GM12878 (cell line): ENCODE measurements around the gene KIF18A. TPM values are rescaled to one million over a fixed set of nuclear protein-coding genes. Genes with fewer than 3 reads are reported as not detected.

Source experiments
- ATAC-seq: fragments of 200-7000 bp; cut with Tn5 transposase; 3 replicates; pipeline ENCODE4 v1.9.1; 2020; ENCODE audit warnings: mild to moderate bottlenecking, moderate library complexity
- BruUV-seq: library from RNA; stranded (reverse); fragments of 400-500 nt; replicated peaks from 2 replicates; lab custom pipeline; 2021; lab: Mats Ljungman, UMichigan
- CTCF ChIA-PET: fragments of 300-600 bp; sonication (Branson Sonifier 250); formaldehyde crosslinking; extraction: SDS; loops from one replicate; lab custom pipeline; 2021; ENCODE audit warnings: inconsistent platforms; lab: Yijun Ruan, JAX
- POLR2A ChIA-PET: fragments of 350-600 bp; formaldehyde crosslinking; extraction: SDS; loops from one replicate; lab custom pipeline; 2021; ENCODE audit warnings: inconsistent platforms; lab: Charles Lee
- RAD21 ChIA-PET: fragments of 300-600 bp; sonication (Branson Sonifier 250); formaldehyde crosslinking; loops from one replicate; lab custom pipeline; 2023; ENCODE audit warnings: antibody characterized with exemption; ENCODE audit not compliant: unreplicated experiment; lab: Charles Lee
- SMC1A ChIA-PET: fragments of 300-600 bp; sonication (Branson Sonifier 250); formaldehyde crosslinking; loops from one replicate; lab custom pipeline; 2023; ENCODE audit not compliant: unreplicated experiment, uncharacterized antibody; lab: Charles Lee
- DNase-seq: peaks from one replicate; pipeline ENCODE4 v3.0.0-alpha.2; 2011; ENCODE audit warnings: low read depth, low spot score
- FAIRE-seq: peaks from 3 replicates; lab custom pipeline; 2011; peaks lifted over from hg19 to GRCh38; lab: Jason Lieb, UNC
- H2AFZ ChIP-seq: 2 replicates; pipeline ENCODE4 v1.6.0; 2011; ENCODE audit warnings: low read depth, low read length, control low read depth; ENCODE audit not compliant: control insufficient read depth
- H3K27ac ChIP-seq: 2 replicates; pipeline ENCODE4 v1.5.1; 2011; ENCODE audit warnings: control low read depth; ENCODE audit not compliant: control insufficient read depth, insufficient read depth
- H3K27me3 ChIP-seq, 2 experiments: replicated peaks in 1 of 2; 2 replicates each; pipeline versions ENCODE4 v1.6.0 to v1.6.1; 2011; ENCODE audit warnings: low read length in 1 of 2; ENCODE audit not compliant: control insufficient read depth in 2 of 2, insufficient read depth in 2 of 2
- H3K36me3 ChIP-seq, 2 experiments: 2 replicates each; pipeline ENCODE4 v1.5.1; 2011; ENCODE audit warnings: low read length in 1 of 2; ENCODE audit not compliant: control insufficient read depth in 2 of 2, insufficient read depth in 2 of 2
- H3K4me1 ChIP-seq: 2 replicates; pipeline ENCODE4 v1.6.1; 2011; ENCODE audit warnings: mild to moderate bottlenecking, low read length, moderate library complexity, mixed read lengths; ENCODE audit not compliant: control insufficient read depth, insufficient read depth
- H3K4me2 ChIP-seq: 2 replicates; pipeline ENCODE4 v1.6.0; 2011; ENCODE audit warnings: control low read depth; ENCODE audit not compliant: control insufficient read depth, insufficient read depth
- H3K4me3 ChIP-seq: fragments of 200-600 bp; sonication (generic); 2 replicates; pipeline ENCODE4 v1.5.1; 2016
- H3K79me2 ChIP-seq: 2 replicates; pipeline ENCODE4 v1.6.0; 2011; ENCODE audit warnings: low read length; ENCODE audit not compliant: control insufficient read depth, insufficient read depth
- H3K9ac ChIP-seq: 2 replicates; pipeline ENCODE4 v1.8.0; 2011; ENCODE audit warnings: low read length, control low read depth, mixed read lengths; ENCODE audit not compliant: control insufficient read depth, insufficient read depth
- H3K9me3 ChIP-seq: replicated peaks from 3 replicates; pipeline ENCODE4 v1.5.1; 2011; ENCODE audit warnings: mild to moderate bottlenecking, low read length; ENCODE audit not compliant: control insufficient read depth, insufficient read depth
- H4K20me1 ChIP-seq: 2 replicates; pipeline ENCODE4 v1.6.0; 2011; ENCODE audit not compliant: control insufficient read depth, insufficient read depth
- CBFB ChIP-seq: IDR thresholded peaks from 2 replicates; pipeline ENCODE4 v1.6.1; 2016; ENCODE audit warnings: antibody characterized with exemption, low read depth
- CBX5 ChIP-seq: sonication (generic); IDR thresholded peaks from 2 replicates; pipeline ENCODE4 v1.6.1; 2016; ENCODE audit warnings: low read depth, moderate library complexity, mild to moderate bottlenecking, inconsistent platforms
- CHD1 ChIP-seq: IDR thresholded peaks from 2 replicates; pipeline ENCODE4 v1.6.1; 2012; ENCODE audit warnings: low read depth, low read length, improper control_type of control experiment
- CREB1 ChIP-seq: IDR thresholded peaks from 2 replicates; pipeline ENCODE4 v1.6.1; 2012; ENCODE audit warnings: low read depth, mild to moderate bottlenecking, inconsistent platforms
- HDAC6 ChIP-seq: fragments of 200-600 bp; sonication (generic); IDR thresholded peaks from one replicate; pipeline ENCODE4 v1.8.0; 2017; ENCODE audit warnings: antibody characterized with exemption; ENCODE audit not compliant: unreplicated experiment
- IKZF2 ChIP-seq, 2 experiments: fragments of 450-650 bp; IDR thresholded peaks; 2 replicates each; pipeline ENCODE4 v1.6.1; 2017; ENCODE audit warnings: mild to moderate bottlenecking in 2 of 2, moderate library complexity in 2 of 2
- MTA2 ChIP-seq: fragments of 450-650 bp; IDR thresholded peaks from 2 replicates; pipeline ENCODE4 v1.6.1; 2016; ENCODE audit warnings: low read depth, mild to moderate bottlenecking, moderate library complexity
- NFXL1 ChIP-seq: fragments of 450-650 bp; IDR thresholded peaks from 2 replicates; pipeline ENCODE4 v1.6.1; 2017; ENCODE audit warnings: antibody characterized with exemption, mild to moderate bottlenecking, borderline replicate concordance
- NFYB ChIP-seq: IDR thresholded peaks from 2 replicates; pipeline ENCODE4 v1.6.1; 2011; ENCODE audit warnings: low read depth, mild to moderate bottlenecking, low read length, improper control_type of control experiment, moderate library complexity; ENCODE audit not compliant: insufficient read depth
- SMAD1 ChIP-seq: fragments of 450-650 bp; IDR thresholded peaks from 2 replicates; pipeline ENCODE4 v1.6.1; 2018; ENCODE audit warnings: mild to moderate bottlenecking, low read depth; ENCODE audit not compliant: partially characterized antibody
- TCF12 ChIP-seq: IDR thresholded peaks from 2 replicates; pipeline ENCODE4 v1.6.1; 2011; ENCODE audit warnings: low read depth, mild to moderate bottlenecking, low read length
- WGBS: methylation state at CpG from one replicate; pipeline ENCODE4 v1.1.6; 2016; ENCODE audit warnings: low lambda C conversion rate; ENCODE audit not compliant: insufficient replicate concordance, insufficient coverage; ENCODE audit errors: missing lambda C conversion rate; 5-methylcytosine and 5-hydroxymethylcytosine counted together
- in situ Hi-C: fragments of 300-500 bp; cut with MboI; formaldehyde crosslinking; loops from 9 replicates; pipeline ENCODE4 v1.14.3; 2018; ENCODE audit warnings: mixed read lengths
- intact Hi-C: fragments of 100-400 bp; cut with micrococcal nuclease; formaldehyde crosslinking; loops from one replicate; pipeline ENCODE4 v1.14.2; 2022; ENCODE audit not compliant: unreplicated experiment
- polyA plus RNA-seq, 11 experiments: library from polyadenylated mRNA; depleted of rRNA in 4 of 11; unstranded in 6 of 11; stranded (reverse) in 5 of 11; fragments of >200 nt; fragmentation: Nextera tagmentation in 4 of 11; fragmentation: Illumina TruSeq in 1 of 11; extraction: Ambion mirVana in 4 of 11; extraction: Trizol in 1 of 11; gene quantifications; 1 replicate in 1 of 11; 2 replicates in 10 of 11; pipeline versions ENCODE4 v1.2.1 to v1.2.3, GENCODE V29; 2011 to 2016; ENCODE audit warnings: inconsistent platforms in 2 of 11, missing spikeins in 2 of 11, low read depth in 1 of 11
- total RNA-seq, 4 experiments: library from RNA; depleted of rRNA in 3 of 4; stranded (reverse); fragments of >200 nt in 3 of 4; fragmentation: Illumina TruSeq in 1 of 4; extraction: Trizol in 1 of 4; gene quantifications; 2 replicates each; pipeline versions ENCODE4 v1.2.1 to v1.2.3, GENCODE V29; 2013 to 2021
- TF ChIP-seq, protein P1 (sequence below): IDR thresholded peaks from 2 replicates; pipeline ENCODE4 v1.6.1; 2011; ENCODE audit warnings: low read depth, low read length, improper control_type of control experiment, borderline replicate concordance
- TF ChIP-seq, protein P2 (sequence below): fragments of 450-650 bp; formaldehyde crosslinking; IDR thresholded peaks from 2 replicates; pipeline ENCODE4 v1.4.0; 2022; ENCODE audit warnings: mild to moderate bottlenecking, moderate library complexity

Gene KIF18A
- total and polyA plus RNA-seq, 10 of the 15 experiments (the other 5 are each of a cell fraction or from before 2014, with no cell fraction given): 11.2 to 31.5 (median 20.4) TPM

DNA sequence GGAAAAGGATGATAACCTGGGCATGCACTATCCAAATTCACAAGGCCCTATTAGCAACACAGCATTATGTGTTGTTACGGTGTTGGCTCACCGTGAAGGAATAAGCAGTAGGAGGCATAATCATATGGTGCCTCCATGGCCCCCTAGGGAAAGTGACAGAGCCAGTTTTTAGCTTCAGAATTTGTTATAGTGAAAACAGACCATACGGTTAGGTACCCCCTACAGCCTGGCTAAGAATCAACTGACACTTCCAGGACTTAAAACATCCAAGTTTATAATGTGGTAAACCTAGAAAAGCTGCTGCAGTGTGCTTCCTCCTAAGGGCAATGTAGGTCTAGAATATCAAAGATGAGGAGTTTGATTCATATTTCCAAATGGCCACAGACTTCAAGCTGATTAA is 30.4 kb downstream of the KIF18A start:
- H3K36me3 ChIP-seq: peaks cover 1 to 6% of the 10 kb centered on the region in 2 experiments; a peak in 3 of 4 replicates
- ATAC-seq: no peak
- H3K9me3 ChIP-seq: no peaks in the 10 kb centered on the region
- 65% methylated on average over 3 of the region's 3 CpGs for WGBS
- no TSS peak for BruUV-seq
- no peak overlapping the region for H3K4me2 ChIP-seq
- H2AFZ ChIP-seq: no peak overlapping the region
- no peak for DNase-seq
- H3K27me3 ChIP-seq: no peaks in the 10 kb centered on the region
- no peaks in the 10 kb centered on the region for H3K79me2 ChIP-seq
- intact Hi-C loops (no loop called here), in situ Hi-C loops (no loop called here)
- H3K4me1 ChIP-seq: no peaks in the 10 kb centered on the region
- TF ChIP-seq CHD1 (no peak), CBFB (no peak), CREB1 (no peak)
- TF ChIP-seq, protein P1, sequence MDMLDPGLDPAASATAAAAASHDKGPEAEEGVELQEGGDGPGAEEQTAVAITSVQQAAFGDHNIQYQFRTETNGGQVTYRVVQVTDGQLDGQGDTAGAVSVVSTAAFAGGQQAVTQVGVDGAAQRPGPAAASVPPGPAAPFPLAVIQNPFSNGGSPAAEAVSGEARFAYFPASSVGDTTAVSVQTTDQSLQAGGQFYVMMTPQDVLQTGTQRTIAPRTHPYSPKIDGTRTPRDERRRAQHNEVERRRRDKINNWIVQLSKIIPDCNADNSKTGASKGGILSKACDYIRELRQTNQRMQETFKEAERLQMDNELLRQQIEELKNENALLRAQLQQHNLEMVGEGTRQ: no peak
- no peak for FAIRE-seq
- SMC1A ChIA-PET: interaction anchor here (1.4 to 2.7 kb wide), 2 partner anchors 8 to 12 kb away, joined by 3 to 12 read pairs; no protein-coding TSS in a partner anchor
- no peak overlapping the region for H3K27ac ChIP-seq
- H4K20me1 ChIP-seq: no peaks in the 10 kb centered on the region
- no peak overlapping the region for H3K9ac ChIP-seq
- CTCF ChIA-PET: interaction anchor here (2.5 kb wide), 1 partner anchor 13 kb away, joined by 6 read pairs; no protein-coding TSS in a partner anchor
- POLR2A ChIA-PET: no interaction called here
- RAD21 ChIA-PET: no interaction called here
- no peak overlapping the region for H3K4me3 ChIP-seq

DNA sequence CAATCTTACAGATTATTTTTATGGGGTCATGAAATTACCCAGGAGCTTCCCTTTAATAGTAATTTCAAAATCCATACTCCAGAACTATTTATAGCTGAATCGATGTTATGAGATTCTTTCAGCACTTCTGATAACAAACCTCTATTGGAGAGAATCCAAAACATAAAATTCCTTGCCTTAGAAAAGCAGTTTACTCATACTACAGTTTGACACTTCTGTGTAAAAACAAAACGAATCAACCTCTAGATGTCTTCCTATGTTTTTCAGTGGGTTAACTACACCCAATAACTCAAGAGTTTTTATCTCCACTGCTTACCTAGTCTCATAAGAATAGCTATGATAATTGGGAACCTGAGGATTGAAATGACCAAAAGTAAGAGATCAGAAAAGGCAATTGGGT is 35.6 kb downstream of the KIF18A start:
- Histone ChIP-seq H3K36me3 (peaks cover 0 to 6% of the 10 kb centered on the region in 2 experiments; a peak in 3 of 4 replicates), H3K4me2 (no peak overlapping the region), H3K27me3 (no peaks in the 10 kb centered on the region), H3K9me3 (no peaks in the 10 kb centered on the region), H3K27ac (no peak overlapping the region), H3K79me2 (no peaks in the 10 kb centered on the region), H3K9ac (no peak overlapping the region), H3K4me3 (no peak overlapping the region), H4K20me1 (no peaks in the 10 kb centered on the region), H3K4me1 (no peaks in the 10 kb centered on the region), H2AFZ (no peak overlapping the region)
- in situ Hi-C loops: no loop called here
- WGBS: 100% methylated on average over 2 of the region's 2 CpGs
- BruUV-seq: no TSS peak
- ChIA-PET SMC1A (interaction anchor here (1.0 to 2.5 kb wide), 2 partner anchors 12 to 36 kb away, joined by 3 to 11 read pairs; partner anchors contain the start of genes KIF18A and METTL15), POLR2A (interaction anchor here (0.5 to 0.6 kb wide), 2 partner anchors 14 to 34 kb away, joined by 4 read pairs; no protein-coding TSS in a partner anchor), CTCF (interaction anchor here (0.6 to 2.1 kb wide), 5 partner anchors 11 to 372 kb away, joined by 3 to 5 read pairs (median 3); partner anchors contain the start of gene BDNF), RAD21 (no interaction called here)
- intact Hi-C loops: no loop called here
- FAIRE-seq: no peak
- no peak for DNase-seq
- no peak for ATAC-seq
- TF ChIP-seq CBX5 (no peak), SMAD1 (no peak), NFXL1 (no peak), TCF12 (no peak), IKZF2 (IDR thresholded peaks at IDR 0.05) (no peak), HDAC6 (no peak), MTA2 (no peak), NFYB (no peak)
- TF ChIP-seq, protein P2, sequence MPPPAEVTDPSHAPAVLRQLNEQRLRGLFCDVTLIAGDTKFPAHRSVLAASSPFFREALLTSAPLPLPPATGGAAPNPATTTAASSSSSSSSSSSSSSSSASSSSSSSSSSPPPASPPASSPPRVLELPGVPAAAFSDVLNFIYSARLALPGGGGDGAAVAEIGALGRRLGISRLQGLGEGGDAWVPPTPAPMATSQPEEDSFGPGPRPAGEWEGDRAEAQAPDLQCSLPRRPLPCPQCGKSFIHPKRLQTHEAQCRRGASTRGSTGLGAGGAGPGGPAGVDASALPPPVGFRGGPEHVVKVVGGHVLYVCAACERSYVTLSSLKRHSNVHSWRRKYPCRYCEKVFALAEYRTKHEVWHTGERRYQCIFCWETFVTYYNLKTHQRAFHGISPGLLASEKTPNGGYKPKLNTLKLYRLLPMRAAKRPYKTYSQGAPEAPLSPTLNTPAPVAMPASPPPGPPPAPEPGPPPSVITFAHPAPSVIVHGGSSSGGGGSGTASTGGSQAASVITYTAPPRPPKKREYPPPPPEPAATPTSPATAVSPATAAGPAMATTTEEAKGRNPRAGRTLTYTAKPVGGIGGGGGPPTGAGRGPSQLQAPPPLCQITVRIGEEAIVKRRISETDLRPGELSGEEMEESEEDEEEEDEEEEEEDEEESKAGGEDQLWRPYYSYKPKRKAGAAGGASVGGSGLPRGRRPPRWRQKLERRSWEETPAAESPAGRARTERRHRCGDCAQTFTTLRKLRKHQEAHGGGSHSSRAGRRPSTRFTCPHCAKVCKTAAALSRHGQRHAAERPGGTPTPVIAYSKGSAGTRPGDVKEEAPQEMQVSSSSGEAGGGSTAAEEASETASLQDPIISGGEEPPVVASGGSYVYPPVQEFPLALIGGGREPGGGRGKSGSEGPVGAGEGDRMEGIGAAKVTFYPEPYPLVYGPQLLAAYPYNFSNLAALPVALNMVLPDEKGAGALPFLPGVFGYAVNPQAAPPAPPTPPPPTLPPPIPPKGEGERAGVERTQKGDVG (CRISPR knock-in tag): no peak
